ENCODE measurements around the gene TMEM253.

Gene TMEM253

GRCh38 chr14:21057803-21058675 lies 42.8 kb upstream of the TMEM253 start, which contains the start of gene RNASE8:
Gene RNASE8, plus strand, starts transcription at chr14:21057822. Its CDS starts 71 bp downstream, at chr14:21057893.
- TF ChIP-seq CTCF (IDR thresholded peaks at IDR 0.05; ENCODE audit: low read depth, low read length): no peak
- DNase-seq (ENCODE audit: low read depth, low spot score): no peak
- no peak within 1 kb of the TSS for H3K4me3 ChIP-seq (ENCODE audit: low read depth, low read length)
- in situ Hi-C loops (cut with HindIII; ENCODE audit: low sequenced_read_pairs): no loop called here

- no peak for DNase-seq (ENCODE audit: low read depth, low spot score)
- in situ Hi-C loops (cut with HindIII; ENCODE audit: low sequenced_read_pairs): no loop called here
- H3K4me3 ChIP-seq (ENCODE audit: low read depth, low read length): no peak overlapping the region
- no peak for TF ChIP-seq CTCF (IDR thresholded peaks at IDR 0.05; ENCODE audit: low read depth, low read length)
These were observed 42.0 kb upstream of the TMEM253 start for GRCh38 chr14:21058903-21059302.

- no peak for DNase-seq (ENCODE audit: low read depth, low spot score)
- in situ Hi-C loops (cut with HindIII; ENCODE audit: low sequenced_read_pairs): no loop called here
- H3K4me3 ChIP-seq (ENCODE audit: low read depth, low read length): no peak overlapping the region
- TF ChIP-seq CTCF (IDR thresholded peaks at IDR 0.05; ENCODE audit: low read depth, low read length): no peak
These were observed 40.8 kb upstream of the TMEM253 start for GRCh38 chr14:21059842-21060613.

GRCh38 chr14:21060614-21061346 lies 40.1 kb upstream of the TMEM253 start:
- DNase-seq (ENCODE audit: low read depth, low spot score): no peak
- no peak for TF ChIP-seq CTCF (IDR thresholded peaks at IDR 0.05; ENCODE audit: low read depth, low read length)
- H3K4me3 ChIP-seq (ENCODE audit: low read depth, low read length): no peak overlapping the region
- in situ Hi-C loops (cut with HindIII; ENCODE audit: low sequenced_read_pairs): no loop called here

GRCh38 chr14:21061347-21061668 lies 39.6 kb upstream of the TMEM253 start:
- no peak for DNase-seq (ENCODE audit: low read depth, low spot score)
- no peak overlapping the region for H3K4me3 ChIP-seq (ENCODE audit: low read depth, low read length)
- TF ChIP-seq CTCF (IDR thresholded peaks at IDR 0.05; ENCODE audit: low read depth, low read length): no peak
- in situ Hi-C loops (cut with HindIII; ENCODE audit: low sequenced_read_pairs): no loop called here

GRCh38 chr14:21063479-21063878 lies 37.4 kb upstream of the TMEM253 start:
- TF ChIP-seq CTCF (IDR thresholded peaks at IDR 0.05; ENCODE audit: low read depth, low read length): no peak
- DNase-seq (ENCODE audit: low read depth, low spot score): peak; percentile 79
- H3K4me3 ChIP-seq (ENCODE audit: low read depth, low read length): no peak overlapping the region
- in situ Hi-C loops (cut with HindIII; ENCODE audit: low sequenced_read_pairs): no loop called here

All from astrocyte of the spinal cord (primary cell).